Suprapubic skin (tissue), 4 donors: ENCODE data around the gene TFPI. TPM values are rescaled to one million over a fixed set of nuclear protein-coding genes. Genes with fewer than 3 reads are reported as not detected.
"Not testable (repeated sequence)": the region's sequence is repeated elsewhere in the genome, so short reads cannot be mapped to it uniquely, and the experiment has no call there.

Experiments
- DNase-seq, 2 donors: peaks; one replicate each; pipeline ENCODE4 v3.0.0-alpha.2; 2019; ENCODE audit warnings: low spot score in 2 of 2
- H3K27ac ChIP-seq: fragments of 200-600 bp; sonication (generic); one replicate; pipeline ENCODE4 v1.5.1; 2019
- H3K27me3 ChIP-seq: fragments of 200-600 bp; sonication (generic); one replicate; pipeline ENCODE4 v1.5.1; 2019
- H3K36me3 ChIP-seq: fragments of 200-600 bp; sonication (generic); one replicate; pipeline ENCODE4 v1.5.1; 2019
- H3K4me1 ChIP-seq: fragments of 200-600 bp; sonication (generic); one replicate; pipeline ENCODE4 v1.5.1; 2019
- H3K4me3 ChIP-seq: fragments of 200-600 bp; sonication (generic); one replicate; pipeline ENCODE4 v1.5.1; 2019; ENCODE audit warnings: mild to moderate bottlenecking
- H3K9me3 ChIP-seq: fragments of 200-600 bp; sonication (generic); one replicate; pipeline ENCODE4 v1.5.1; 2019
- EP300 ChIP-seq: sonication (generic); formaldehyde crosslinking; IDR thresholded peaks from one replicate; pipeline ENCODE4 v1.6.1; 2017; ENCODE audit warnings: antibody characterized with exemption
- POLR2A ChIP-seq, 2 donors: fragments of 450-650 bp; IDR thresholded peaks; one replicate each; pipeline ENCODE4 v1.6.1; 2017; ENCODE audit warnings: antibody characterized with exemption in 2 of 2, mild to moderate bottlenecking in 2 of 2, moderate library complexity in 2 of 2
- POLR2AphosphoS5 ChIP-seq, 3 donors: sonication (generic); formaldehyde crosslinking; IDR thresholded peaks; one replicate each; pipeline ENCODE4 v1.6.1; 2017; ENCODE audit warnings: antibody characterized with exemption in 3 of 3
- WGBS: methylation state at CpG from one replicate; pipeline ENCODE4 v1.1.5; 2018; 5-methylcytosine and 5-hydroxymethylcytosine counted together
- total RNA-seq, 4 donors: library from RNA; depleted of rRNA; stranded (reverse); fragments of >200 nt; gene quantifications; one replicate each; pipeline ENCODE4 v1.1.0, GENCODE V29; 2016
- TF ChIP-seq, protein P1 (sequence below), 2 donors: fragments of 200-600 bp in 1 of 2; fragments of 450-650 bp in 1 of 2; sonication (generic) in 1 of 2; IDR thresholded peaks; one replicate each; pipeline ENCODE4 v1.5.1; 2016 to 2019; ENCODE audit warnings: antibody characterized with exemption in 2 of 2, mild to moderate bottlenecking in 1 of 2, moderate library complexity in 1 of 2

Gene TFPI
- total RNA-seq, 4 donors from 2014 or later = 6.3 to 23.1 (median 18.0) TPM

DNA sequence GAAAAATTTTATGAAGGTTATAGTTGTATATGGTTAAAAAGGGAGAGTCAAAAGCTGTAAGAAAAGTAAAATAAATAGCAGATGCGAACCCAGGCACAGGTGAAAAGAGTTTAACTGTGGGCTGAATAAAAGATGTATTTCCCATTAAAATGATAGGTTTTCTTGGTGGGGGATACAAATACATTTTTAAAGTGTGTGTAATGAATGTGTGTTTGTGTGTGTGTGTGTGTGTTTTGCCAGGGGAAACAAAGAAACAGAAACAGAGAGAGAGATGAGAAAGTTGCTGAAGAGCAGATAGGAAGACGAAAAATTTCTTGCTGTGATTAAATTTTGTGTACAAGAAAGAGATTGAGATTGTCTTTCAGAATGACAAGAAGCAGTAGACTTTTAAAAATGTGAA, 12.1 kb downstream of the TFPI start:
- WGBS = 70% methylated on average over 2 of the region's 2 CpGs
- H3K9me3 ChIP-seq = no peaks in the 10 kb centered on the region
- peak overlapping the region; percentile 77 for H3K27ac ChIP-seq
- H3K4me3 ChIP-seq = no peak overlapping the region
- no peak for DNase-seq
- peaks cover 15% of the 10 kb centered on the region for H3K4me1 ChIP-seq
- H3K36me3 ChIP-seq = no peaks in the 10 kb centered on the region
- TF ChIP-seq POLR2A (IDR thresholded peaks at IDR 0.05) (no peak), POLR2AphosphoS5 (IDR thresholded peaks at IDR 0.05) (no peak), EP300 (no peak)
- TF ChIP-seq, protein P1, sequence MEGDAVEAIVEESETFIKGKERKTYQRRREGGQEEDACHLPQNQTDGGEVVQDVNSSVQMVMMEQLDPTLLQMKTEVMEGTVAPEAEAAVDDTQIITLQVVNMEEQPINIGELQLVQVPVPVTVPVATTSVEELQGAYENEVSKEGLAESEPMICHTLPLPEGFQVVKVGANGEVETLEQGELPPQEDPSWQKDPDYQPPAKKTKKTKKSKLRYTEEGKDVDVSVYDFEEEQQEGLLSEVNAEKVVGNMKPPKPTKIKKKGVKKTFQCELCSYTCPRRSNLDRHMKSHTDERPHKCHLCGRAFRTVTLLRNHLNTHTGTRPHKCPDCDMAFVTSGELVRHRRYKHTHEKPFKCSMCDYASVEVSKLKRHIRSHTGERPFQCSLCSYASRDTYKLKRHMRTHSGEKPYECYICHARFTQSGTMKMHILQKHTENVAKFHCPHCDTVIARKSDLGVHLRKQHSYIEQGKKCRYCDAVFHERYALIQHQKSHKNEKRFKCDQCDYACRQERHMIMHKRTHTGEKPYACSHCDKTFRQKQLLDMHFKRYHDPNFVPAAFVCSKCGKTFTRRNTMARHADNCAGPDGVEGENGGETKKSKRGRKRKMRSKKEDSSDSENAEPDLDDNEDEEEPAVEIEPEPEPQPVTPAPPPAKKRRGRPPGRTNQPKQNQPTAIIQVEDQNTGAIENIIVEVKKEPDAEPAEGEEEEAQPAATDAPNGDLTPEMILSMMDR (IDR thresholded peaks at IDR 0.05) = no peak
- H3K27me3 ChIP-seq = no peaks in the 10 kb centered on the region

DNA sequence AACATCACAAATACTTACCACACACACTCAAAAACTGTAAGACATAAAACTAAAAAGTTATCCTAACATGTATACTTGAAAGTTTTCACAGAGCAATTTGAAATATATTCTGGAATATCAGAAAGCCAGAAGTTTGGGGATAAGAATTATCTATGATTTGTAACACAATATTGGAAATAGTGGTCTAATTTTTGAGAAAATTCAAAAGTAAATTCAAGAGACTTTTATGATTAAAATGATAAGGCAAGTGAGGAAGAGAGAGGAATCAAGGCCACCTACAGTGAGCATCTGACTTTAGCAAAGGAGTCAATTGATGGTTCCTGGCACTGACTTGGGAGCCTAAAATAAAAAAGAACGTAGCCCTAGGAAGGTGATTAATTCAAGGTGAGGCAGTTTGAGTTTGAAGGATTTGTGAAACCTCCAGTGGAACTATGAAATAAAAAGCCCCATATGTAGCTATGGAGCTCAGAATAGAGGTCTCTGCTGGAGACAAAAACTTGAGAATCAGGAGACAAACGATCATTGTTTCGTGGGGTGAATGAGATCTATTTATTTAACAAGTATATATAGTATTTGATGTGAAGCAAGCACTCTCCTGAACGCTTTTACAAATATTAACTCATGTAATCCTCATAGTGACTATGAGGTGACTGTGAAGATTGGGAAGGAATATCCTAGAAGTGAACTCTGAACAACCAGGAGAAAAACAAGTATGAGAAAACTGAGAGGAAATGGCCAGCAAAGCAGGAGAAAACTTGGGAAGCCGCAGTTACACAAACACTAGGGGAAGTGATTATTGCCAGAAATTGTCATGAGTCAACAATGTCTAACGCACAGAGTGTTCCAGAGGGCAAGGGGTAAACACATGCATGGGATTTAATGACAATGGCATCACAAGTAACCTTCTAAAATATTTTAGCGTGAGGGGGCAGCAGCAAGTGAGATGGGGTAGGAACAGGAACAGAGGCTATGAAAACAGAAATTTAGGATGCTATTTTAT, 12.8 kb downstream of the TFPI start:
- Histone ChIP-seq H3K4me1 (peaks cover 10% of the 10 kb centered on the region), H3K4me3 (no peak overlapping the region), H3K9me3 (no peaks in the 10 kb centered on the region), H3K27me3 (no peaks in the 10 kb centered on the region), H3K27ac (peak overlapping the region; percentile 77), H3K36me3 (no peaks in the 10 kb centered on the region)
- TF ChIP-seq POLR2AphosphoS5 (IDR thresholded peaks at IDR 0.05) (peak in 2 of 3 donors; percentile 48 to 58), EP300 (no peak), POLR2A (IDR thresholded peaks at IDR 0.05) (peak in 1 of 2 donors; percentile 11)
- TF ChIP-seq, protein P1 (IDR thresholded peaks at IDR 0.05) = no peak
- DNase-seq = no peak
- 44% methylated on average over 7 of the region's 7 CpGs for WGBS

DNA sequence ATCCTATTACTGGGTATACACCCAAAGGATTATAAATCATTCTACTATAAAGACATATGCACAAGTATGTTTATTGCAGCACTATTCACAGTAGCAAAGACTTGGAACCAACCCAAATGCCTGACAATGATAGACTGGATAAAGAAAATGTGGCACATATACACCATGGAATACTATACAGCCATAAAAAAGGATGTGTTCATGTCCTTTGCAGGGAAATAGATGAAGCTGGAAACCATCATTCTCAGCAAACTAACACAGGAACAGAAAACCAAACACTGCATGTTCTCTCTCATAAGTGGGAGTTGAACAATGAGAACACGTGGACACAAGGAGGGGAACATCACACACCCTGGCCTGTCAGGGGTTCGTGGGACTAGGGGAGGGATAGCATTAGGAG, 16.0 kb downstream of the TFPI start:
- not testable (repeated sequence) for H3K4me1 ChIP-seq, DNase-seq, H3K27me3 ChIP-seq, H3K36me3 ChIP-seq, H3K9me3 ChIP-seq, H3K4me3 ChIP-seq, H3K27ac ChIP-seq
- 81% methylated on average over 2 of the region's 2 CpGs for WGBS

DNA sequence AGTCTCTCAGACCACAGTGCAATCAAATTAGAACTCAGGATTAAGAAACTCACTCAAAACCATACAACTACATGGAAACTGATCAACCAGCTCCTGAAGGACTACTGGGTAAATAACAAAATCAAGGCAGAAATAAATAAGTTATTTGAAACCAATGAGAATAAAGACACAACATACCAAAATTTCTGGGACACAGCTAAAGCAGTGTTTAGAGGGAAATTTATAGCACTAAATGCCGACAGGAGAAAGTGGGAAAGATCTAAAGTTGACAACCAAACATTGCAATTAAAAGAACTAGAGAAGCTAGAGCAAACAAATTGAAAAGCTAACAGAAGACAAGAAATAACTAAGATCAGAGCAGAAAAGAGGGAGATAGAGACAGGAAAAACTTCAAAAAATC, 18.9 kb downstream of the TFPI start:
- not testable (repeated sequence) for DNase-seq, H3K36me3 ChIP-seq, H3K27me3 ChIP-seq, H3K9me3 ChIP-seq, H3K27ac ChIP-seq, H3K4me1 ChIP-seq, H3K4me3 ChIP-seq
- WGBS = 100% methylated on average over 1 of the region's 1 CpG

DNA sequence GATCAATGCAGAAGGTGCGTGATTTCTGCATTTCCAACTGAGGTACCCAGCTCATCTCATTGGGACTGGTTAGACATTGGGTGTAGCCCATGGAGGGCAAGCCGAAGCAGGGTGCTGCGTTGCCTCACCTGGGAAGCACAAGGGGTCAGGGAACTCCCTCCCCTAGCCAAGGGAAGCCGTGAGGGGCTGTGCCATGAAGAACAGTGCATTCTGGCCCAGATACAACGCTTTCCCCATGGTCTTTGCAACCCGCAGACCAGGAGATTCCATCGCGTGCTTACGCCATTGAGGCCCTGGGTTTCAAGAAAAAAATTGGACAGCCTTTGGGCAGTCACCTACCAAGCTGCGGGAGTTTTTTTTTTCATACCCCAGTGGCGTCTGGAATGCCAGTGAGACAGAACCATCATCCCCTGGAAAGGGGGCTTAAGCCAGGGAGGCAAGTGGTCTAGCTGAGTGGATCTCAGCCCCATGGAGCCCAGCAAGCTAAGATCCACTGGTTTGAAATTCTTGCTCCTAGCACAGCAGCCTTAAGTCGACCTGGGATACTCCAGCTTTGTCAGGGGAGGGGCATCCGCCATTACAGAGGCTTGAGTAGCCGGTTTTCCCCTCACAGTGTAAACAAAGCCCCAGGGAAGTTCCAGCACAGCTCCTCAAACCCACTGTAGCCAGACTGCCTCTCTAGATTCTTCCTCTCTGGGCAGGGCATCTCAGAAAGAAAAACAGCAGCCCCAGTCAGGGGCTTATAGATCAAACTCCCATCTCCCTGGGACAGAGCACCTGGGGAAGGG, 21.7 kb downstream of the TFPI start:
- no peaks in the 10 kb centered on the region for H3K9me3 ChIP-seq
- H3K4me3 ChIP-seq = no peak overlapping the region
- 85% methylated on average over 14 of the region's 14 CpGs for WGBS
- no peaks in the 10 kb centered on the region for H3K27me3 ChIP-seq
- no peak for DNase-seq
- H3K4me1 ChIP-seq = no peaks in the 10 kb centered on the region
- H3K27ac ChIP-seq = no peak overlapping the region
- H3K36me3 ChIP-seq = no peaks in the 10 kb centered on the region
- TF ChIP-seq POLR2AphosphoS5 (IDR thresholded peaks at IDR 0.05) (no peak), POLR2A (IDR thresholded peaks at IDR 0.05) (no peak), EP300 (no peak)
- TF ChIP-seq, protein P1 (IDR thresholded peaks at IDR 0.05) = no peak
